Activated naive CD4-positive, alpha-beta T cell treated with anti-CD3 and anti-CD28 coated beads for 36 hours (primary cell): ENCODE results near the gene PRRT1B. TPM values are rescaled to one million over a fixed set of nuclear protein-coding genes. Genes with fewer than 3 reads are reported as not detected.

Experiments
- CTCF ChIA-PET: fragments of 350-600 bp; sonication (Branson Sonifier 250); formaldehyde crosslinking; loops from one replicate; lab custom pipeline; 2021; ENCODE audit warnings: antibody characterized with exemption; lab: Charles Lee
- DNase-seq: peaks from one replicate; pipeline ENCODE4 v3.0.0-alpha.2; 2020
- H3K27ac Mint-ChIP-seq: one replicate; pipeline ENCODE4 v1.8.0; 2021; ENCODE audit warnings: mild to moderate bottlenecking, mixed read lengths
- H3K27me3 Mint-ChIP-seq: one replicate; pipeline ENCODE4 v1.8.0; 2021; ENCODE audit warnings: low read depth, mixed read lengths
- H3K36me3 Mint-ChIP-seq: one replicate; pipeline ENCODE4 v1.8.0; 2021; ENCODE audit warnings: low read depth, mixed read lengths
- H3K4me1 Mint-ChIP-seq: one replicate; pipeline ENCODE4 v1.8.0; 2021; ENCODE audit warnings: low read depth, mixed read lengths
- H3K4me3 Mint-ChIP-seq: one replicate; pipeline ENCODE4 v1.8.0; 2021; ENCODE audit warnings: mild to moderate bottlenecking, moderate library complexity, mixed read lengths
- H3K9me3 Mint-ChIP-seq: one replicate; pipeline ENCODE4 v1.8.0; 2021; ENCODE audit warnings: mixed read lengths
- intact Hi-C: fragments of 100-400 bp; cut with micrococcal nuclease; formaldehyde crosslinking; loops from one replicate; pipeline ENCODE4 v1.15.1; 2023
- total RNA-seq, 2 experiments: library from RNA; stranded (reverse); gene quantifications; one replicate each; pipeline ENCODE4 v1.2.3, GENCODE V29; 2021

The PRRT1B gene
- total RNA-seq, 2 experiments from 2014 or later, result not detected

DNA sequence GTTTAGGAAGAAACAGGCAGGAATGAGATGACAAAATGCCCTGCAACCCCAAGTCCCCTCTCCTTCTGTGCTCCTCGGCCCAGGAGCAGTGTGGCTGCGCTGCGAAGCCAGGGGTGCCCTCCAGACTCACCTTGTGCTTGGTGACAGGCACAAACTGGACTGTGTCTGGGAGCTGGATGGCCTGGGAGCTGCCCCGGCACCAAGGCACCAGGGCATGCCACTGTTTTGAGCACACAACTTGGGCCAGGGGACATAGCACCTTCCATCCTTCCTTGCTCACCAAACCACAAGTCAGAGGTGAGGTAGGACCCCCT is 51.1 kb downstream of the PRRT1B start:
- H3K27me3 Mint-ChIP-seq, result no peaks in the 10 kb centered on the region
- no peaks in the 10 kb centered on the region for H3K9me3 Mint-ChIP-seq
- intact Hi-C loops, result loop anchor here (10.0 kb wide), 1 partner anchor 242 kb away; no protein-coding TSS in a partner anchor
- CTCF ChIA-PET, result no interaction called here
- no peak overlapping the region for H3K27ac Mint-ChIP-seq
- no peak overlapping the region for H3K4me3 Mint-ChIP-seq
- peaks cover 9% of the 10 kb centered on the region for H3K36me3 Mint-ChIP-seq
- no peak for DNase-seq
- no peaks in the 10 kb centered on the region for H3K4me1 Mint-ChIP-seq

DNA sequence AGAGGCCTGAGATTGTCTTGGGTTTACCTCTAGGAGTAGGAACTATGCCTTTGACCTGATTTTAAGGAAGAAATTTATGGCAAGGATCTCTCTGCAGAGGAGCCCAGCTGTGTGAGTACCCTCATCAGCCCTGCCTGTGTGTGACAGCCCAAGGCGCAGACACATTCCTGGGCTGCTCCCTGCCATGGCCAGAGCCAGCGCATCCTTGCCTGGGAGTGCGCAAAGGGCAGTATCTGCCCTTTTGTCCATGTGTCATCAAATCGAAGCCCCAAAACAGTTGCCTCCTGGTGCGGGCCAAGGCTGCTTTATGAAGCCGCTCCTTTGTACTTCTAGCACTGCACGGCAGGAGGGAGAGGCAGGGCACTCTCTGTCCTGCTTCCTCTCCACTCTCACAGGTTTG is 51.9 kb downstream of the PRRT1B start:
- intact Hi-C loops, result loop anchor here (10.0 kb wide), 1 partner anchor 242 kb away; no protein-coding TSS in a partner anchor
- DNase-seq, result no peak
- CTCF ChIA-PET, result no interaction called here
- Mint-ChIP-seq H3K9me3 (no peaks in the 10 kb centered on the region), H3K4me1 (no peaks in the 10 kb centered on the region), H3K27ac (no peak overlapping the region), H3K4me3 (no peak overlapping the region), H3K36me3 (peaks cover 9% of the 10 kb centered on the region), H3K27me3 (no peaks in the 10 kb centered on the region)

DNA sequence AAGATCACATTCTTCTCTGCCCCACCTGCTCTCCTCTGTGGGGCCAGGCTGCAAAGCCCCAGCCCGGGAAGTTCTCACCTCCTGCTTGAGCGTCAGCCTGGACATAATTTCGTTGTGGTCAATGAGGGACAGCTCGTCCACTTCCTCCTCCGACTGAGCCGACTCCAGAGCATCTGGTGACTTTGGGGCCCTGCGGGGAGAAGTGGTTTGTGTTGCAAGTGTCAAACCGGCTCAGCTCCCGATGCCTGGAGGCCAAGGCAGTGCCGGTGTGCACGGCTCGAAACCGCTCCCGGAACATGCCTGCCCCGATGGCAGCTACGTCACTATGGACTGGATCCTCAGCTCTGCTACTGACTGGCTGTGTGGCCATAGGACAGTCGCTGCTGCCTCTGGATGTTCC is 52.8 kb downstream of the PRRT1B start:
- intact Hi-C loops, result loop anchor here (10.0 kb wide), 1 partner anchor 243 kb away; no protein-coding TSS in a partner anchor
- H3K27ac Mint-ChIP-seq, result no peak overlapping the region
- no peaks in the 10 kb centered on the region for H3K27me3 Mint-ChIP-seq
- H3K36me3 Mint-ChIP-seq, result peaks cover 9% of the 10 kb centered on the region
- no peak for DNase-seq
- no peak overlapping the region for H3K4me3 Mint-ChIP-seq
- no peaks in the 10 kb centered on the region for H3K9me3 Mint-ChIP-seq
- H3K4me1 Mint-ChIP-seq, result no peaks in the 10 kb centered on the region
- CTCF ChIA-PET, result interaction anchor here (1.1 kb wide), 1 partner anchor 151 kb away, joined by 3 read pairs; no protein-coding TSS in a partner anchor

DNA sequence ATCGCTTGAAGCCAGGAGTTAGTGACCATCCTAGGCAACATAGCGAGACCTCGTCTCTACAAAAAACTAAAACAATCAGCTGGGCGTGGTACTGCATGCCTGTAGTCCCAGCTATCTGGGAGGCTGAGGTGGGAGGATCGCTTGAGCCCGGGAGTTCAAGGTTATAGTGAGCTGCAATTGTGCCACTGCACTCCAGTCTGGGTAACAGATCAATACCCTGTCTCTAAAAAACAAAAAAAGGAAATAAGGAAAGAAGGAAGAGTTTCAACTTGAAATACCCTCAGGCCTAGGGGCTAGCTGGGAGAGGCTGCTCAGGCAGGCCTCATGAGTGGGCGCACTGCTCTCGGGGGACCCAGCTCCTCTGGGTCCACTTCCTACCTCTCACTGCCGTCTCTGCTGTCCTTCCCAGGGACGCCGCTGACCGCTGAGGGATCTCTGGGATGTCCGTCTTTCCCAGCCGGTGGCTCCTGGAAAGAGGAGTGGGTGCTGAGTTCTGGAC is 56.4 kb downstream of the PRRT1B start:
- DNase-seq, result no peak
- Mint-ChIP-seq H3K4me3 (no peak overlapping the region), H3K9me3 (no peaks in the 10 kb centered on the region), H3K36me3 (peaks cover 11% of the 10 kb centered on the region), H3K27ac (no peak overlapping the region), H3K27me3 (no peaks in the 10 kb centered on the region), H3K4me1 (no peaks in the 10 kb centered on the region)
- intact Hi-C loops, result no loop called here
- CTCF ChIA-PET, result interaction anchor here (1.8 kb wide), 1 partner anchor 139 kb away, joined by 5 read pairs; the partner anchor contains the start of gene RAPGEF1

DNA sequence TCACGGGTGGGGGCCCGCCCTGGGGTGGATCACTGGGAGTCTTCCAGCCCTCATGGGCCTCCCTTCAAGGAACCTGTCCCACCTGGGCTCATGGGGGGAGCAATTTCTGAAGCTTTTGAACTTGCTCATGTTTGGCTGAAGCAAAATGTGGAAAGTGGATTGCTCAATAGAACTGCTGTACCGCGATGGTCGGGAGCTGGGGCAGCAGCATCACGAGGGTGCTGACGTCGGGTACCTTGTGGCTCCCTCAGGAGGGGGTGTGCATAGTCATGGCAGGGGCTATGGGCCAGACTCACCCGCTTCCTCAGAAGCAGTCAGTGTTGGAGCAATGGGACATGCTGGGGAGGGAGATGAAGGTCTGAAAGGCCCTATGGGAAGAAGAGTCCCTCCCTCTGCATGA is 57.9 kb downstream of the PRRT1B start:
- intact Hi-C loops, result no loop called here
- H3K27me3 Mint-ChIP-seq, result no peaks in the 10 kb centered on the region
- no peak overlapping the region for H3K4me3 Mint-ChIP-seq
- no peak for DNase-seq
- CTCF ChIA-PET, result interaction anchor here (0.6 to 1.8 kb wide), 2 partner anchors 47 to 137 kb away, joined by 4 to 5 read pairs; partner anchors contain the start of gene RAPGEF1
- H3K27ac Mint-ChIP-seq, result no peak overlapping the region
- H3K36me3 Mint-ChIP-seq, result peaks cover 10% of the 10 kb centered on the region
- no peaks in the 10 kb centered on the region for H3K4me1 Mint-ChIP-seq
- no peaks in the 10 kb centered on the region for H3K9me3 Mint-ChIP-seq

DNA sequence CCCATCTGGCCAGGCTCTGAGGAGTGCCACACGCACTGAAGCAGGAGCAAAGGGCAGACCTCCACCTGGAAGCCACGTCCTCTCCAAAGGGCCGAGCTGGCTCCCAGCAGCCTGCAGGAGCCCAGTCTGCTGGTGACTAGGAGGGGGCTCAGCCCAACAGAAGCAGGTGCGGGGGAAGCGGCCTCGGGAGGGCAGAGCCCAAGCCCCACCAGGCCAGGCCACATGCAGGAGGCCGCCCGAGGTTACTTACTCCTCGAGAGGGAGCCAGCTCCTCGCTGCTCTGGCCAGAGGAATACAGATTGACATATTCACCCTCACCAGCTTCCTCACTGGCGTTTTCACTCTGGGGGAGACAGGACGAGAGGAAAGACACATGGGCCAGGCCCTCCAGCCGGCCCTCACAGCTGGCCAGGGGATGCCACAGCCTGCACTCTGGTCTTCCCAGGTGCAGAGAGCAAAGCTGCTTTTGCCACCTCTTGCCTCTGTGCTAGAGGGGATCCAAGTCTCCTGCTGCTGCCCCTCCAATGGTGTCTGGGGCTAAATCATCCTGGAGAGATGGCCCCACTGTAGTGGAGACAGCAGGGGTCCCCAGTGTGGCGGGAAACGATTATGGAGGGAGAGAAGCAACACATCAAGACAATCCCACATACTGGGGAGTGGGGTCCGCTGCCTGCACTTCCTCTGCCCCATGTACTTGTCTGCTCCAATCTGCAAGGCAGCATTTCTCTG is 58.6 kb downstream of the PRRT1B start:
- Mint-ChIP-seq H3K27me3 (no peaks in the 10 kb centered on the region), H3K27ac (no peak overlapping the region), H3K4me1 (no peaks in the 10 kb centered on the region), H3K9me3 (no peaks in the 10 kb centered on the region), H3K4me3 (no peak overlapping the region), H3K36me3 (peaks cover 10% of the 10 kb centered on the region)
- intact Hi-C loops, result no loop called here
- CTCF ChIA-PET, result no interaction called here
- no peak for DNase-seq

DNA sequence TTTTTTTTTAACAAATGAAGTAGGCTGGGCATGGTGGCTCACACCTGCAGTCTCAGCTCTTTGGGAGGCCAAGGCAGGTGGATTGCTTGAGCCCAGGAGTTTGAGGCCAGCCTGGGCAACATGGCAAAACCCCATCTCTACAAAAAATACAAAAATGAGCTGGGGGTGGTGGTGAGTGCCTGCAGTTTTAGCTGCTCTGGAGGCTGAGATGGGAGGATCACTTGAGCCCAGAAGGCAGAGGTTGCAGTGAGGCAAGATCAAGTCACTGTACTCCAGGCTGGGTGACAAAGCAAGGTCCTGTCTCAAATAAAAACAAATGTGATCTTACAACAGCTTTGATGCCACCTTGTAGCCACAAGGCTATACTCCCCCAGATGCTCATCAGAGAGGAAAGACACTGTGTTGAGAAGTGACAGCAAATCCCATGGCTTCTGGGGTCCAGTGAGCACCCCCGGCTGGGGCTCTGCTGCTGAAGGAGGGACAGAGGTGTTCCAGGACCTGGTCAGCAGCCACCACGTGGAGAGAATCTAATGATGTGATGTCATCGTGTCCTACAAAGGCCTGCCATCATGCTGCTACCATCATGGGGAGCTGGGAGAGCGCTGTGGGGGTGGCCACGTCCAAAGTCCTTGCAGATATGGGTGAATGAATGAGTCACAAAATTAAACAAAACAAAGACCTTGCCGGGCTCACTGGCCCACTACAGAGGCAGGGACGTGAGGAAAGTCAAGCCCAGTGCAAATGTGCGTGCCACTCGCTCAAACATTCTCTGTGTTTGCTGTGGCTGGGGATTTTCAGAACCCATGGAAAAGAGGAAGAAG is 60.7 kb downstream of the PRRT1B start:
- Mint-ChIP-seq H3K9me3 (no peaks in the 10 kb centered on the region), H3K4me1 (no peaks in the 10 kb centered on the region), H3K27ac (no peak overlapping the region), H3K36me3 (peaks cover 2% of the 10 kb centered on the region), H3K4me3 (no peak overlapping the region), H3K27me3 (no peaks in the 10 kb centered on the region)
- no peak for DNase-seq
- intact Hi-C loops, result no loop called here
- CTCF ChIA-PET, result interaction anchor here (0.8 to 1.0 kb wide), 2 partner anchors 29 to 30 kb away, joined by 4 read pairs; no protein-coding TSS in a partner anchor

DNA sequence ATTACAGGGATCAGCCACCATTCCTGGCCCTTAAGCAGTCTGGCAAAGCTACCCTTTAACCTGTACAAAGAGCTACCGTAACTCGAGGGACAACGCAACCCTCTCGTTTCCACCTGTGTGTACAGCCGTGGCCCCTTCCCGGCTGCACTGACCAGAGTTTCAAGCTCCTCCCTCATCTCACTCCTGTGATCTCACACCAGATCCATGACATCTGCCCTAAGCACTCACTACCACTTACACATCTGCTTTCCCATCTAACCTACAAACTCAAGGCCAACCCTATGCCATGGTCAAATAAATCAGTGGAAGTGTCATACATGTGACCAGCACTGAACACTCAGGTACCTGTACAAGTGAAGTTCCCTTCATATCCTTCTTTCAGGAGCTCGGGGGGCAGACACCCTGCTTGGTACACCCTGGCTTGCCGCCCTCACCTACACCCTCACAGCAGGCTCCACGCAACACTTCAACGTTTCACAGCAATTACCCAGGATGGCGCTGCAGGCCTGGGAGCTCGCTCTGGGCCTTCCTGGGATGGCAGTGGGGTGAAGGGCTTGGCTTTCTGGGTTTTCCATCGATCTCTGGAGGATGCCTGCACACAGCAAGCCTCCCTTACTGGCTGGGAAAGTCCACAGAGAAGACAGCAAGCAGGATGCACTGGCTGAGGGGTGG is 61.7 kb downstream of the PRRT1B start:
- Mint-ChIP-seq H3K4me1 (no peaks in the 10 kb centered on the region), H3K27ac (no peak overlapping the region), H3K27me3 (no peaks in the 10 kb centered on the region), H3K36me3 (peaks cover 2% of the 10 kb centered on the region), H3K4me3 (no peak overlapping the region), H3K9me3 (no peaks in the 10 kb centered on the region)
- intact Hi-C loops, result no loop called here
- peak; percentile 32 for DNase-seq
- CTCF ChIA-PET, result interaction anchor here (0.5 to 1.0 kb wide), 3 partner anchors 28 to 143 kb away, joined by 4 read pairs; no protein-coding TSS in a partner anchor

DNA sequence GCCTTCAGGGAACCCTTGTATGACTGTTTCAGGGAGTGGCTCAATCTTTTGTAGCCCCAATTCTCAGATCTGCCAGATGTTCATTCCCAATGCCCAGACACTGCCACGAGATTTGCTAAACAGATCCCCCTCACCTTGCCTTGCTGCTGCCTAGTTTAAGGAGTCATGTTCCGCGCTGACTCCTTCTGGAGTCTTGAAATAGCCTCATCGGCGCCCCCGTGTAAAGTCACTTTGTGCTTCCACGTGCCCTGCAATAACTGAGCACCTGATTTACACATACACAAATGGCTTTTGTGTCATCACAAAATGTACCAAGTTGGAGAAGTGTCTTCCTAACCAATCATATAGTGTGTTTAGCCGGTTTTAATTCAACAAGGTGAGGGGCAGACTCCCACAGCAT is 62.3 kb downstream of the PRRT1B start:
- Mint-ChIP-seq H3K36me3 (peaks cover 2% of the 10 kb centered on the region), H3K4me3 (no peak overlapping the region), H3K27ac (no peak overlapping the region), H3K27me3 (no peaks in the 10 kb centered on the region), H3K9me3 (no peaks in the 10 kb centered on the region), H3K4me1 (no peaks in the 10 kb centered on the region)
- intact Hi-C loops, result no loop called here
- CTCF ChIA-PET, result no interaction called here
- no peak for DNase-seq

DNA sequence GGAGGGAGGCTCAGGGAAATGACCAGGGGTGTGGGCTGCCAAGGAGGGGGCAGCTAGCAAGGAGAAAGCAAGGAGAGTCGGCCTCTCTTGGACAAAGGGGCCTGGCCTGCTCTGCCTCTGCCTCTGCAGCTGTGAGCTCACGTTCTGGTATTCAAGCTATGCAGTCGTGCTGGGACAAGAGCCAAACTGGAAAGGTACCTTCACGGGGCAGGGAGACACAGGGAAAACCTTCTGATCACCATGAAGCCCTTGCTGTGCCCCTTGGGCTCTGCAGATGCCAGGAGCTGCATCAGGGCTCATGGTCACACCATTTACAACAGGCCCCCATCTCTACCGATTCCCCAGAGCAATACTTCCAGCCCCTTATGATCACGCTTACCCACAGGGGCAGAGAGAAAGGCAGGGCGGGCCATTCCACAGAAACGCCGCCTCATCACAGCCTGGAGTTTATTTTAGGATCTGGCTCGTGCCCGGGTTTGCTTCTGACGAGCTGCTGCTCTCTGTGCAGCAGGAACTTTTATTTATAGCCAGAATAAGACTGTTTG is 63.2 kb downstream of the PRRT1B start:
- Mint-ChIP-seq H3K4me3 (no peak overlapping the region), H3K27ac (no peak overlapping the region), H3K4me1 (no peaks in the 10 kb centered on the region), H3K36me3 (no peaks in the 10 kb centered on the region), H3K27me3 (no peaks in the 10 kb centered on the region), H3K9me3 (no peaks in the 10 kb centered on the region)
- intact Hi-C loops, result no loop called here
- CTCF ChIA-PET, result interaction anchor here (0.6 to 2.7 kb wide), 2 partner anchors 17 to 149 kb away, joined by 5 to 9 read pairs; no protein-coding TSS in a partner anchor
- DNase-seq, result no peak
